GM12874 (cell line): ENCODE data around the gene MED16.

Experiments
- TF ChIP-seq, protein P1 (sequence below): IDR thresholded peaks from 2 replicates; pipeline ENCODE4 v1.5.1; 2011; ENCODE audit warnings: low read depth, mild to moderate bottlenecking, control low read depth, low read length, moderate library complexity; ENCODE audit not compliant: insufficient read depth

Gene MED16

GRCh38 chr19:850221-850978, 42.6 kb downstream of the MED16 start:
- TF ChIP-seq, protein P1, sequence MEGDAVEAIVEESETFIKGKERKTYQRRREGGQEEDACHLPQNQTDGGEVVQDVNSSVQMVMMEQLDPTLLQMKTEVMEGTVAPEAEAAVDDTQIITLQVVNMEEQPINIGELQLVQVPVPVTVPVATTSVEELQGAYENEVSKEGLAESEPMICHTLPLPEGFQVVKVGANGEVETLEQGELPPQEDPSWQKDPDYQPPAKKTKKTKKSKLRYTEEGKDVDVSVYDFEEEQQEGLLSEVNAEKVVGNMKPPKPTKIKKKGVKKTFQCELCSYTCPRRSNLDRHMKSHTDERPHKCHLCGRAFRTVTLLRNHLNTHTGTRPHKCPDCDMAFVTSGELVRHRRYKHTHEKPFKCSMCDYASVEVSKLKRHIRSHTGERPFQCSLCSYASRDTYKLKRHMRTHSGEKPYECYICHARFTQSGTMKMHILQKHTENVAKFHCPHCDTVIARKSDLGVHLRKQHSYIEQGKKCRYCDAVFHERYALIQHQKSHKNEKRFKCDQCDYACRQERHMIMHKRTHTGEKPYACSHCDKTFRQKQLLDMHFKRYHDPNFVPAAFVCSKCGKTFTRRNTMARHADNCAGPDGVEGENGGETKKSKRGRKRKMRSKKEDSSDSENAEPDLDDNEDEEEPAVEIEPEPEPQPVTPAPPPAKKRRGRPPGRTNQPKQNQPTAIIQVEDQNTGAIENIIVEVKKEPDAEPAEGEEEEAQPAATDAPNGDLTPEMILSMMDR, result no peak

GRCh38 chr19:848386-848921, 44.5 kb downstream of the MED16 start:
- TF ChIP-seq, protein P1, result no peak

- TF ChIP-seq, protein P1, result no peak
Measured at GRCh38 chr19:845707-846521, 47.1 kb downstream of the MED16 start.

- TF ChIP-seq, protein P1, result no peak
Measured at GRCh38 chr19:844546-844971, 48.4 kb downstream of the MED16 start.

GRCh38 chr19:843836-844545, 49.0 kb downstream of the MED16 start:
- TF ChIP-seq, protein P1, result no peak

DNA sequence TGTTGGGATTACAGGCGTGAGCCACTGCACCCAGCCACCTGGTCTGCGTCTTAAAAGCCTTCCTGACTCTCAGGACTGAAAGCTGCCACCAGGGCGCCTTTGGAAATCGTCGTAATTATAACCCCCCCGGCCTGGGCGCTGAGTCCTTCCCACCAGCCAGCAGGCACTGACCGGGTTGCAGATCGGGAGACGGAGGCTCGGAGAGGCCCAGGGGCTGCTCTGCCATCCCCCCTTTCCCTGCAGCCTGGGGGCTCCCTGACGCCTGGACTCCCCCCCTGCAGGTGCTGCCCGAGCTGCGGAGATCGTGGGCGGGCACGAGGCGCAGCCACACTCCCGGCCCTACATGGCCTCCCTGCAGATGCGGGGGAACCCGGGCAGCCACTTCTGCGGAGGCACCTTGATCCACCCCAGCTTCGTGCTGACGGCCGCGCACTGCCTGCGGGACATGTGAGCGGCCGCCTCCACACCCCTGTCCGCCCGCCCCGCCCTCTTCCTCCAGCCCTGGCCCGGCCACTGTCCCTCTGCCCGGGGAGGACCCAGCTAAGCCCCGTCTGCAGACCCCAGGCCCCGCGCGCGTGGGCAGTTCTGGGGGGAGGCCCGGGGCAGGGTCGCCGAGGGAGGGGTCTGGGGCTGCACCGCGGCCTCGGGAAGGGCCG, 49.7 kb downstream of the MED16 start:
- TF ChIP-seq, protein P1, result no peak
